Heart left ventricle (tissue), 16 donors: ENCODE results near the gene ATF1. TPM values are rescaled to one million over a fixed set of nuclear protein-coding genes. Genes with fewer than 3 reads are reported as not detected.

Experiments
- ATAC-seq, 4 donors: fragments of 200-7000 bp; cut with Tn5 transposase; one replicate each; pipeline ENCODE4 v1.9.1; 2020 to 2022; ENCODE audit warnings: moderate library complexity in 4 of 4, mild to moderate bottlenecking in 3 of 4, moderate number of reproducible peaks in 1 of 4
- DNase-seq, 5 donors: peaks; one replicate each; pipeline ENCODE4 v3.0.0-alpha.2; 2020
- H3K27ac ChIP-seq, 12 donors: fragments of 200-600 bp; sonication (generic) in 4 of 12; one replicate each; pipeline versions ENCODE4 v1.5.0 to v1.8.0; 2016 to 2022; ENCODE audit warnings: mild to moderate bottlenecking in 2 of 12
- H3K27me3 ChIP-seq, 9 donors: fragments of 200-600 bp; sonication (generic) in 2 of 9; one replicate each; pipeline versions ENCODE4 v1.5.1 to v1.8.0; 2016 to 2022; ENCODE audit warnings: mild to moderate bottlenecking in 3 of 9
- H3K36me3 ChIP-seq, 9 donors: fragments of 200-600 bp; sonication (generic) in 2 of 9; one replicate each; pipeline versions ENCODE4 v1.5.0 to v1.8.0; 2018 to 2022; ENCODE audit warnings: mild to moderate bottlenecking in 2 of 9
- H3K4me1 ChIP-seq, 12 donors: fragments of 200-600 bp; sonication (generic) in 4 of 12; one replicate each; pipeline versions ENCODE4 v1.5.0 to v1.8.0; 2016 to 2022; ENCODE audit warnings: mild to moderate bottlenecking in 3 of 12
- H3K4me3 ChIP-seq, 12 donors: fragments of 200-600 bp; sonication (generic) in 4 of 12; one replicate each; pipeline versions ENCODE4 v1.5.0 to v1.8.0; 2017 to 2022; ENCODE audit warnings: mild to moderate bottlenecking in 9 of 12, moderate library complexity in 4 of 12
- H3K9me3 ChIP-seq, 12 donors: fragments of 200-600 bp; sonication (generic) in 4 of 12; one replicate each; pipeline versions ENCODE4 v1.5.0 to v1.8.0; 2016 to 2022; ENCODE audit warnings: mild to moderate bottlenecking in 1 of 12
- POLR2A ChIP-seq, 2 donors: fragments of 450-650 bp; IDR thresholded peaks; one replicate each; pipeline ENCODE4 v1.6.1; 2017; ENCODE audit warnings: antibody characterized with exemption in 2 of 2, mild to moderate bottlenecking in 2 of 2, moderate library complexity in 2 of 2
- WGBS, 4 donors: extraction: QIAGEN DNeasy Blood & Tissue Kit in 2 of 4; methylation state at CpG; one replicate each; pipeline versions ENCODE4 v1.1.5 to v1.1.7; 2013 to 2018; 5-methylcytosine and 5-hydroxymethylcytosine counted together
- intact Hi-C, 10 donors: fragments of 100-400 bp; cut with DNase I; formaldehyde crosslinking; loops; one replicate each; pipeline versions ENCODE4 v1.11.1 to v1.14.2; 2022
- polyA plus RNA-seq, 2 donors: library from polyadenylated mRNA; stranded (reverse); fragments of 200-250 nt; gene quantifications; one replicate each; pipeline ENCODE4 v1.2.3, GENCODE V29; 2013
- total RNA-seq, 9 donors: library from RNA; depleted of rRNA in 2 of 9; stranded (reverse); fragments of >200 nt in 2 of 9; fragmentation: NEBNext Ultra II Directional in 3 of 9; extraction: Animal tissue kit (Norgen Biotek cat#: 25700) in 3 of 9; gene quantifications; one replicate each; pipeline versions ENCODE4 v1.1.0 to v1.2.4, GENCODE V29; 2016 to 2023
- TF ChIP-seq, protein P1 (sequence below), 12 donors: fragments of 200-600 bp; sonication (generic) in 4 of 12; IDR thresholded peaks; one replicate each; pipeline versions ENCODE4 v1.5.0 to v1.8.0; 2018 to 2022; ENCODE audit warnings: antibody characterized with exemption in 12 of 12, mild to moderate bottlenecking in 5 of 12
- donor health status: ischemic (EF 13 %, LVEDD 7.1; RV severe dilation, severe dysfunction).
- donor health status: healthy with polysubstance abuse.
- donor health status: DM: no; HTN: yes; CAD: no.
- donor health status: DM: no; HTN: no; CAD: no.
- donor health status: ischemic (EF 25% LVEDD 6.9; RV normal size, moderate dysfunction).
- donor health status: ischemic (EF 25% LVEDD 5.7; RV mildly dilated, moderate dysfunction).
- donor health status: healthy.
- donor health status: DM: yes; HTN: yes; CAD: no.
- donor health status: ischemic (EF 35%, LVEDD 5.7; RV mildly dilated, moderate dysfunction).
- donor health status: nonischemic (EF 11% LVEDD 7.7; RV severe dilation, severe dysfunction).
- donor health status: DM: yes; HTN: yes; CAD: no.
- donor health status: PGD.
- donor health status: ischemic (EF 29% LVEDD 5.4; RV normal size, mild dysfunction).
- donor health status: nonischemic (EF 23%, LVEDD 6.1; RV moderate dilation, normal function).

The ATF1 gene
- total and polyA plus RNA-seq, 11 donors, result 3.5 to 27.4 (median 18.0) TPM

DNA sequence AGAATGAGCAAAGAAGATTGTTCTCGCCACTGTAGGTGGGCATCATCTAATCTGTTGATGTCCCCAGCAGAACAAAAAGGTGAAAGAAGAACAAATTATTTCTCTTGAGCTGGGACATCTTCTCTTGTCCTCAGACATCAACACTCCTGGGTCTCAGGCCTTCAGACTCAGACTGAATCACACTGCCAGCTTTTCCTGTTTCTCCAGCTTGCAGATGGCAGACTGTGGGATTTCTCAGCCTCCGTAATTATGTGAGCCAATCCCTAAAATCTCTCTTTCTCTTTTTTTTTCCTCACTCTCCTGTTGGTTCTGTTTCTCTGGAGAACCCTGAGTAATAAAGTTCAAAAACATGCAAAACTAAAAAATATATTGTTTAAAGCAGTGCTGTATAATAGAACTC lies 75.1 kb downstream of the ATF1 start:
- Histone ChIP-seq H3K9me3 (peaks cover 0 to 15% (median 2%) of the 10 kb centered on the region in 12 donors), H3K36me3 (no peaks in the 10 kb centered on the region), H3K4me1 (peaks cover 0 to 5% (median 0%) of the 10 kb centered on the region in 12 donors), H3K27me3 (peaks cover 0 to 4% (median 0%) of the 10 kb centered on the region in 9 donors), H3K27ac (no peak overlapping the region), H3K4me3 (no peak overlapping the region)
- no peak for TF ChIP-seq POLR2A (IDR thresholded peaks at IDR 0.05)
- TF ChIP-seq, protein P1, sequence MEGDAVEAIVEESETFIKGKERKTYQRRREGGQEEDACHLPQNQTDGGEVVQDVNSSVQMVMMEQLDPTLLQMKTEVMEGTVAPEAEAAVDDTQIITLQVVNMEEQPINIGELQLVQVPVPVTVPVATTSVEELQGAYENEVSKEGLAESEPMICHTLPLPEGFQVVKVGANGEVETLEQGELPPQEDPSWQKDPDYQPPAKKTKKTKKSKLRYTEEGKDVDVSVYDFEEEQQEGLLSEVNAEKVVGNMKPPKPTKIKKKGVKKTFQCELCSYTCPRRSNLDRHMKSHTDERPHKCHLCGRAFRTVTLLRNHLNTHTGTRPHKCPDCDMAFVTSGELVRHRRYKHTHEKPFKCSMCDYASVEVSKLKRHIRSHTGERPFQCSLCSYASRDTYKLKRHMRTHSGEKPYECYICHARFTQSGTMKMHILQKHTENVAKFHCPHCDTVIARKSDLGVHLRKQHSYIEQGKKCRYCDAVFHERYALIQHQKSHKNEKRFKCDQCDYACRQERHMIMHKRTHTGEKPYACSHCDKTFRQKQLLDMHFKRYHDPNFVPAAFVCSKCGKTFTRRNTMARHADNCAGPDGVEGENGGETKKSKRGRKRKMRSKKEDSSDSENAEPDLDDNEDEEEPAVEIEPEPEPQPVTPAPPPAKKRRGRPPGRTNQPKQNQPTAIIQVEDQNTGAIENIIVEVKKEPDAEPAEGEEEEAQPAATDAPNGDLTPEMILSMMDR (IDR thresholded peaks at IDR 0.05), result no peak
- DNase-seq (no peak), ATAC-seq (no peak)
- 81 to 88% (median 84%) methylated on average over 2 of the region's 2 CpGs for WGBS, 4 donors
- intact Hi-C loops, result no loop called here

DNA sequence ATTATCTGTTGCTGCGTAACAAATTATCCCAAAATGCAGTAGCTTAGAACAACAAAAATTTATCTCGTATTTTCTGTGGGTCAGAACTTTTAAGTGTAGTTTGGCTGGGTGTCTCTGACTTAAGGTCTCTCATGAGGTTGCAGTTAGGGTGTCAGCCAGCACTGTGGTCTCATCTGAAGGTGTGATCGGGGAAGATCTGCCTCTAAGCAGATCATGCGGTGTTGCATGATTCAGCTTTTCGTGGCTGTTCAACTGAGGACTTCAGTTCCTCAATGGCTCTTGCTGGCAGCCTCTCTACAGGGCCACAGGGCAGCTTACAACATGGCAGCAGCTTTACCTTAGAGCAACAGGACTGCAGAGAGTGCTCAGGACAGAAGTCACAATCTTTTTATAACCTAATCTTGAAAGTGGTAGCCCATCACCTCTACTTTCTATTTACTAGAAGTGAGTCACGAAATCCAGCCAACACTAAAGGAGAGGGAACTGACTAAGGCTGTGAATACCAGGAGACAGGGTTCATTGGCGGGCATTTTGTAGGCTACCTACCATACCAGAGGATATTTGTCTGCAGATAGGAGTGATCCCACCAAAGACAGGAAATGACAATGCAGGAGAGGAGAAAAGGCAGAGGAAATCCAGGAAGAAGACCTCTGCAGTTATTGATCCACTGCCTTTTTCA lies 77.0 kb downstream of the ATF1 start:
- WGBS, 4 donors, result 92 to 97% (median 96%) methylated on average over 7 of the region's 7 CpGs
- ATAC-seq (no peak), DNase-seq (no peak)
- intact Hi-C loops, result loop anchor here in 1 of 10 donors (10.0 kb wide), 1 partner anchor 114 kb away; the partner anchor contains the start of gene HIGD1C
- Histone ChIP-seq H3K4me3 (no peak overlapping the region), H3K27me3 (peaks cover 0 to 4% (median 0%) of the 10 kb centered on the region in 9 donors), H3K4me1 (peaks cover 0 to 5% (median 0%) of the 10 kb centered on the region in 12 donors), H3K9me3 (peaks cover 0 to 15% (median 2%) of the 10 kb centered on the region in 12 donors), H3K27ac (no peak overlapping the region), H3K36me3 (no peaks in the 10 kb centered on the region)
- TF ChIP-seq, protein P1 (IDR thresholded peaks at IDR 0.05), result no peak
- TF ChIP-seq POLR2A (IDR thresholded peaks at IDR 0.05), result no peak

DNA sequence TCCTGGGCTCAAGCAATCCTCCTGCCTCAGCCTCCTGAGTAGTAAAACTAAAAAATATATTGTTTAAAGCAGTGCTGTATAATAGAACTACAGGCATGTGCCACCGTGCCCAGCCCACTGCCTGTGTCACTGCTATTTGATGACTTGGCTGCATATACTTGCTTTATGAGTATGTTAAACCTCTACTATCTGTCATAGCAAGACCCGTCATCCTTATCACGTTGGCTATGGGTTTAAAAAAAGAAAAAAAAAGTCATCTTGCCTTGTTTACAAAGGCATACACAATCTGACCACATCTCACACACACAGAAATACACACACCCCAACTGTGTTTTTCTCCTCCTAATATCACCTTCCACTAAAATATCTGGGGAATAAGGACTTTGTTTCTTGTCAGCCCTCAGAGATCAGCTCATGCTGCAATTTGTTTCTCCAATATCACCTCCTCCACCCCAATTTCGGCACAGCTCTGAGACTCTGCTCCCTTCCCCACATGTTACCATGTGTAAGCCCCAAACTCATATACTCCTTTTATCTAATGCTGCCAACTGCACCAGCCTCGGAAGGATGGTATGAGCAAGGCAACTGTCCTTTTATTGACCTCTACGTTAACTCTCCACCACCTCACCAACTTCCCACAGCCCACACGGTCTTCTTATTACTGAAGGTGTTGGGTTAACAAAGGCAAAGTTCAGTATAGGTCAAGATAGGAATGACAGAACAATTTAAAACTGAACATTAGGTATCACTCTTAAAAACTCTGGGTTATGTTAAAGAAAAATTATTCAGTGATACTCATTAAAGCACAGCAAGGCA lies 78.0 kb downstream of the ATF1 start:
- peaks cover 0 to 4% (median 0%) of the 10 kb centered on the region in 9 donors for H3K27me3 ChIP-seq
- ATAC-seq, result no peak
- H3K27ac ChIP-seq, result no peak overlapping the region
- intact Hi-C loops, result loop anchor here in 1 of 10 donors (10.0 kb wide), 1 partner anchor 113 kb away; the partner anchor contains the start of gene HIGD1C
- no peaks in the 10 kb centered on the region for H3K36me3 ChIP-seq
- TF ChIP-seq, protein P1 (IDR thresholded peaks at IDR 0.05), result no peak
- no peak for TF ChIP-seq POLR2A (IDR thresholded peaks at IDR 0.05)
- peaks cover 0 to 15% (median 2%) of the 10 kb centered on the region in 12 donors for H3K9me3 ChIP-seq
- WGBS, 4 donors, result 46 to 61% (median 48%) methylated on average over 7 of the region's 7 CpGs
- no peak overlapping the region for H3K4me3 ChIP-seq
- peaks cover 0 to 5% (median 0%) of the 10 kb centered on the region in 12 donors for H3K4me1 ChIP-seq
- DNase-seq, result no peak
